SK-N-SH treated with all-trans-retinoic acid at 6 μM for 48 hours (cell line): ENCODE measurements around the gene SEPTIN3.

Source experiments
- ATAC-seq: fragments of 200-7000 bp; cut with Tn5 transposase; 3 replicates; pipeline ENCODE4 v1.9.1; 2020; ENCODE audit warnings: mild to moderate bottlenecking, moderate library complexity
- ARNTL ChIP-seq: fragments of 450-650 bp; formaldehyde crosslinking; IDR thresholded peaks from 2 replicates; pipeline ENCODE4 v1.5.0; 2020; ENCODE audit warnings: low read depth, mild to moderate bottlenecking, moderate library complexity, borderline replicate concordance
- BACH2 ChIP-seq: fragments of 250-450 bp; sonication (Bioruptor Pico); IDR thresholded peaks from 2 replicates; pipeline ENCODE4 v1.9.0; 2021; ENCODE audit warnings: mild to moderate bottlenecking, borderline replicate concordance
- CREB5 ChIP-seq: fragments of 250-450 bp; sonication (Bioruptor Pico); IDR thresholded peaks from 2 replicates; pipeline ENCODE4 v1.5.1; 2020; ENCODE audit warnings: low read depth, mild to moderate bottlenecking, moderate library complexity
- CSDC2 ChIP-seq: fragments of 250-450 bp; sonication (Bioruptor Pico); IDR thresholded peaks from 2 replicates; pipeline ENCODE4 v1.5.0; 2020; ENCODE audit warnings: mild to moderate bottlenecking, moderate library complexity
- ESRRG ChIP-seq: fragments of 250-450 bp; sonication (Bioruptor Pico); IDR thresholded peaks from 2 replicates; pipeline ENCODE4 v1.6.1; 2021; ENCODE audit warnings: mild to moderate bottlenecking
- GLIS3 ChIP-seq: fragments of 250-450 bp; sonication (Bioruptor Pico); IDR thresholded peaks from 2 replicates; pipeline ENCODE4 v1.5.0; 2020; ENCODE audit warnings: mild to moderate bottlenecking, moderate library complexity
- OSR1 ChIP-seq: fragments of 250-450 bp; sonication (Bioruptor Pico); IDR thresholded peaks from 2 replicates; pipeline ENCODE4 v1.8.0; 2022; ENCODE audit warnings: moderate library complexity, mild to moderate bottlenecking, inconsistent platforms
- PPARA ChIP-seq: fragments of 250-450 bp; sonication (Bioruptor Pico); IDR thresholded peaks from 2 replicates; pipeline ENCODE4 v1.5.0; 2020; ENCODE audit warnings: mild to moderate bottlenecking, borderline replicate concordance
- RARB ChIP-seq: fragments of 250-450 bp; sonication (Bioruptor Pico); IDR thresholded peaks from 2 replicates; pipeline ENCODE4 v1.8.0; 2021; ENCODE audit warnings: mild to moderate bottlenecking, moderate library complexity
- SNAI2 ChIP-seq: fragments of 250-450 bp; sonication (Bioruptor Pico); IDR thresholded peaks from 2 replicates; pipeline ENCODE4 v1.5.0; 2020; ENCODE audit warnings: mild to moderate bottlenecking, moderate library complexity
- TCF4 ChIP-seq: fragments of 250-450 bp; sonication (Bioruptor Pico); IDR thresholded peaks from 2 replicates; pipeline ENCODE4 v1.8.0; 2021; ENCODE audit warnings: mild to moderate bottlenecking, moderate library complexity, borderline replicate concordance
- TOX ChIP-seq: fragments of 250-450 bp; sonication (Bioruptor Pico); IDR thresholded peaks from 2 replicates; pipeline ENCODE4 v1.8.0; 2021; ENCODE audit warnings: mild to moderate bottlenecking, moderate library complexity, borderline replicate concordance
- ZC3H10 ChIP-seq: fragments of 250-450 bp; sonication (Bioruptor Pico); IDR thresholded peaks from 2 replicates; pipeline ENCODE4 v1.5.1; 2021; ENCODE audit warnings: mild to moderate bottlenecking, moderate library complexity
- ZFP3 ChIP-seq: fragments of 250-450 bp; sonication (Bioruptor Pico); IDR thresholded peaks from 2 replicates; pipeline ENCODE4 v1.5.0; 2020; ENCODE audit warnings: mild to moderate bottlenecking, moderate library complexity
- ZFP30 ChIP-seq: fragments of 450-650 bp; formaldehyde crosslinking; IDR thresholded peaks from 2 replicates; pipeline ENCODE4 v1.5.0; 2022; ENCODE audit warnings: mild to moderate bottlenecking, moderate library complexity
- ZNF565 ChIP-seq: fragments of 450-650 bp; formaldehyde crosslinking; conservative IDR thresholded peaks from 2 replicates; pipeline ENCODE4 v1.5.0; 2020; ENCODE audit warnings: low read depth, mild to moderate bottlenecking, moderate library complexity
- ZNF70 ChIP-seq: fragments of 450-650 bp; formaldehyde crosslinking; IDR thresholded peaks from 2 replicates; pipeline ENCODE4 v1.5.0; 2020; ENCODE audit warnings: mild to moderate bottlenecking, moderate library complexity
- ZNF8 ChIP-seq: fragments of 450-650 bp; formaldehyde crosslinking; IDR thresholded peaks from 2 replicates; pipeline ENCODE4 v1.5.0; 2020; ENCODE audit warnings: mild to moderate bottlenecking, moderate library complexity
- TF ChIP-seq, protein P1 (sequence below): fragments of 250-450 bp; sonication (Bioruptor Pico); IDR thresholded peaks from 2 replicates; pipeline ENCODE4 v1.5.1; 2021; ENCODE audit warnings: mild to moderate bottlenecking, moderate library complexity
- TF ChIP-seq, protein P2 (sequence below): fragments of 250-450 bp; sonication (Bioruptor Pico); IDR thresholded peaks from 2 replicates; pipeline ENCODE4 v1.8.0; 2020; ENCODE audit warnings: mild to moderate bottlenecking, moderate library complexity, borderline replicate concordance
- TF ChIP-seq, protein P3 (sequence below): fragments of 250-450 bp; sonication (Bioruptor Pico); IDR thresholded peaks from 2 replicates; pipeline ENCODE4 v1.5.0; 2020; ENCODE audit warnings: mild to moderate bottlenecking, moderate library complexity

Gene SEPTIN3

GRCh38 chr22:41936894-41937169 lies 32.4 kb upstream of the SEPTIN3 start:
- TF ChIP-seq RARB (CRISPR knock-in tag) (no peak), ZNF565 (CRISPR knock-in tag) (no peak), ESRRG (CRISPR knock-in tag) (no peak), TCF4 (CRISPR knock-in tag) (no peak), GLIS3 (CRISPR knock-in tag) (no peak), PPARA (no peak), TOX (CRISPR knock-in tag) (no peak), SNAI2 (CRISPR knock-in tag) (no peak)
- TF ChIP-seq, protein P1, sequence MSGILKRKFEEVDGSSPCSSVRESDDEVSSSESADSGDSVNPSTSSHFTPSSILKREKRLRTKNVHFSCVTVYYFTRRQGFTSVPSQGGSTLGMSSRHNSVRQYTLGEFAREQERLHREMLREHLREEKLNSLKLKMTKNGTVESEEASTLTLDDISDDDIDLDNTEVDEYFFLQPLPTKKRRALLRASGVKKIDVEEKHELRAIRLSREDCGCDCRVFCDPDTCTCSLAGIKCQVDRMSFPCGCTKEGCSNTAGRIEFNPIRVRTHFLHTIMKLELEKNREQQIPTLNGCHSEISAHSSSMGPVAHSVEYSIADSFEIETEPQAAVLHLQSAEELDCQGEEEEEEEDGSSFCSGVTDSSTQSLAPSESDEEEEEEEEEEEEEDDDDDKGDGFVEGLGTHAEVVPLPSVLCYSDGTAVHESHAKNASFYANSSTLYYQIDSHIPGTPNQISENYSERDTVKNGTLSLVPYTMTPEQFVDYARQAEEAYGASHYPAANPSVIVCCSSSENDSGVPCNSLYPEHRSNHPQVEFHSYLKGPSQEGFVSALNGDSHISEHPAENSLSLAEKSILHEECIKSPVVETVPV (CRISPR knock-in tag), result no peak
- ATAC-seq, result no peak

GRCh38 chr22:41939981-41940831 lies 29.0 kb upstream of the SEPTIN3 start:
- no peak for ATAC-seq
- TF ChIP-seq, protein P2, sequence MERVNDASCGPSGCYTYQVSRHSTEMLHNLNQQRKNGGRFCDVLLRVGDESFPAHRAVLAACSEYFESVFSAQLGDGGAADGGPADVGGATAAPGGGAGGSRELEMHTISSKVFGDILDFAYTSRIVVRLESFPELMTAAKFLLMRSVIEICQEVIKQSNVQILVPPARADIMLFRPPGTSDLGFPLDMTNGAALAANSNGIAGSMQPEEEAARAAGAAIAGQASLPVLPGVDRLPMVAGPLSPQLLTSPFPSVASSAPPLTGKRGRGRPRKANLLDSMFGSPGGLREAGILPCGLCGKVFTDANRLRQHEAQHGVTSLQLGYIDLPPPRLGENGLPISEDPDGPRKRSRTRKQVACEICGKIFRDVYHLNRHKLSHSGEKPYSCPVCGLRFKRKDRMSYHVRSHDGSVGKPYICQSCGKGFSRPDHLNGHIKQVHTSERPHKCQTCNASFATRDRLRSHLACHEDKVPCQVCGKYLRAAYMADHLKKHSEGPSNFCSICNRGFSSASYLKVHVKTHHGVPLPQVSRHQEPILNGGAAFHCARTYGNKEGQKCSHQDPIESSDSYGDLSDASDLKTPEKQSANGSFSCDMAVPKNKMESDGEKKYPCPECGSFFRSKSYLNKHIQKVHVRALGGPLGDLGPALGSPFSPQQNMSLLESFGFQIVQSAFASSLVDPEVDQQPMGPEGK (CRISPR knock-in tag), result no peak
- TF ChIP-seq ZFP30 (CRISPR knock-in tag), result no peak
- TF ChIP-seq ZFP3 (CRISPR knock-in tag), result no peak
- TF ChIP-seq OSR1, result no peak
- no peak for TF ChIP-seq ZNF8 (CRISPR knock-in tag)
- no peak for TF ChIP-seq BACH2 (CRISPR knock-in tag)
- no peak for TF ChIP-seq PPARA
- TF ChIP-seq ESRRG (CRISPR knock-in tag), result no peak
- TF ChIP-seq GLIS3 (CRISPR knock-in tag), result no peak
- TF ChIP-seq, protein P3, sequence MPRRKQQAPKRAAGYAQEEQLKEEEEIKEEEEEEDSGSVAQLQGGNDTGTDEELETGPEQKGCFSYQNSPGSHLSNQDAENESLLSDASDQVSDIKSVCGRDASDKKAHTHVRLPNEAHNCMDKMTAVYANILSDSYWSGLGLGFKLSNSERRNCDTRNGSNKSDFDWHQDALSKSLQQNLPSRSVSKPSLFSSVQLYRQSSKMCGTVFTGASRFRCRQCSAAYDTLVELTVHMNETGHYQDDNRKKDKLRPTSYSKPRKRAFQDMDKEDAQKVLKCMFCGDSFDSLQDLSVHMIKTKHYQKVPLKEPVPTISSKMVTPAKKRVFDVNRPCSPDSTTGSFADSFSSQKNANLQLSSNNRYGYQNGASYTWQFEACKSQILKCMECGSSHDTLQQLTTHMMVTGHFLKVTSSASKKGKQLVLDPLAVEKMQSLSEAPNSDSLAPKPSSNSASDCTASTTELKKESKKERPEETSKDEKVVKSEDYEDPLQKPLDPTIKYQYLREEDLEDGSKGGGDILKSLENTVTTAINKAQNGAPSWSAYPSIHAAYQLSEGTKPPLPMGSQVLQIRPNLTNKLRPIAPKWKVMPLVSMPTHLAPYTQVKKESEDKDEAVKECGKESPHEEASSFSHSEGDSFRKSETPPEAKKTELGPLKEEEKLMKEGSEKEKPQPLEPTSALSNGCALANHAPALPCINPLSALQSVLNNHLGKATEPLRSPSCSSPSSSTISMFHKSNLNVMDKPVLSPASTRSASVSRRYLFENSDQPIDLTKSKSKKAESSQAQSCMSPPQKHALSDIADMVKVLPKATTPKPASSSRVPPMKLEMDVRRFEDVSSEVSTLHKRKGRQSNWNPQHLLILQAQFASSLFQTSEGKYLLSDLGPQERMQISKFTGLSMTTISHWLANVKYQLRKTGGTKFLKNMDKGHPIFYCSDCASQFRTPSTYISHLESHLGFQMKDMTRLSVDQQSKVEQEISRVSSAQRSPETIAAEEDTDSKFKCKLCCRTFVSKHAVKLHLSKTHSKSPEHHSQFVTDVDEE (CRISPR knock-in tag), result no peak
- no peak for TF ChIP-seq ZC3H10 (CRISPR knock-in tag)
- no peak for TF ChIP-seq CREB5 (CRISPR knock-in tag)
- no peak for TF ChIP-seq RARB (CRISPR knock-in tag)
- no peak for TF ChIP-seq CSDC2

DNA sequence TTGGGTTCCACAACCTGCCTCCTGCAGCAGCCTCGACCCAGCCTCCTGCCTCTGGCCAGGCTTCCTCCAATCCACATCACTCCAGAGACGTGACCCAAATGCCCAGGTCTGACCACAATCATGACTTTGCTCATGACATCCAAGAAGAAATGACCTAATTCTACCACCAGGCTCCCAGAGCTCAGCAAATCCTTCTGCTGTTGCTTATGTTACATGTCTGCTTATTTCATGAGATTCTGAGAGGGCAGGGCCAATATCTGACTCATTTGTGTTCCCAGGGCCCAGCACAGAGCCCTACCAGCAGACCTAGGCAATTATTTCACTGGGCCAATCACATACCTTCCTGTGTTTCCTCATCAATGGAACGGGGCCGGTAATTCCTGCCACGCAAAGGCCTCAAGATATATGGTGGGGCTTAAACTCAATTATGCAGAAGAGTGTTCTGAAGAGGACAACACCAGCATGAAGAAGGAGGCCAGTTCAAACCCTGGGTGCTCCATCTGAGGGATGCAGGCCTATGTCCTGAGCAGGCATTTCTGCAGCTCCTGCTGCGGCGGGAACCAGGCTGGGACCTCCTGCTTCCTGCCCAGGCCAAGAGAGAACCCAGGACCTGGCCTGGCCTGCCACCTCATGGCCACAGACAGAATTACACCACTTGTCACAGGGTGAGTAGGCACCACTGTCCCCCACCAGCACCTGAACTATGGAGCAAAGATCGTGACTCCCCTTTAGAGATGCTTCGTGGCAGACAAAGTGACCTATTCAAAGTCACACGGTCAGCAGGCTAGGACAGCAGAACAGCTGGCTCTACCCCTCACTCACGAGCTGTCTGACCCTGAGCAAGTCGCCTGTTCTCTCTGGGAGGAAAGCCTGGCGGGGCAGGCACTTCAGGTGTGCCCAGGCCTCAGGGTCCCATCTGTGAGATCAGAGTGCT lies 28.1 kb upstream of the SEPTIN3 start:
- TF ChIP-seq OSR1 (no peak), ZFP30 (CRISPR knock-in tag) (no peak), ZFP3 (CRISPR knock-in tag) (no peak), ZNF8 (CRISPR knock-in tag) (no peak), ZNF70 (CRISPR knock-in tag) (no peak), PPARA (no peak), RARB (CRISPR knock-in tag) (no peak), ZNF565 (CRISPR knock-in tag) (no peak), ARNTL (CRISPR knock-in tag) (no peak), TCF4 (CRISPR knock-in tag) (no peak), BACH2 (CRISPR knock-in tag) (no peak), CSDC2 (no peak)
- TF ChIP-seq, protein P3 (CRISPR knock-in tag), result no peak
- TF ChIP-seq, protein P1 (CRISPR knock-in tag), result no peak
- ATAC-seq, result peak; percentile 91
